Tibial nerve (tissue), 4 donors: Measurements from ENCODE around the gene SPAAR. TPM values are rescaled to one million over a fixed set of nuclear protein-coding genes. Genes with fewer than 3 reads are reported as not detected.

Source experiments
- DNase-seq, 2 donors: peaks; one replicate each; pipeline ENCODE4 v3.0.0-alpha.2; 2019; ENCODE audit warnings: low spot score in 2 of 2
- H3K27ac ChIP-seq, 4 donors: fragments of 200-600 bp; sonication (generic) in 3 of 4; one replicate each; pipeline ENCODE4 v1.5.1; 2017 to 2019; ENCODE audit warnings: mild to moderate bottlenecking in 1 of 4
- H3K27me3 ChIP-seq, 2 donors: fragments of 200-600 bp; sonication (generic) in 1 of 2; one replicate each; pipeline versions ENCODE4 v1.5.1 to v1.6.0; 2017 to 2019
- H3K36me3 ChIP-seq, 3 donors: fragments of 200-600 bp; sonication (generic); one replicate each; pipeline ENCODE4 v1.5.1; 2018 to 2019
- H3K4me1 ChIP-seq, 4 donors: fragments of 200-600 bp; sonication (generic) in 3 of 4; one replicate each; pipeline ENCODE4 v1.5.1; 2017 to 2019
- H3K4me3 ChIP-seq, 4 donors: fragments of 200-600 bp; sonication (generic) in 3 of 4; one replicate each; pipeline ENCODE4 v1.5.1; 2017 to 2019; ENCODE audit warnings: mild to moderate bottlenecking in 1 of 4, moderate library complexity in 1 of 4
- H3K9me3 ChIP-seq, 4 donors: fragments of 200-600 bp; sonication (generic) in 3 of 4; one replicate each; pipeline ENCODE4 v1.5.1; 2017 to 2019
- EP300 ChIP-seq, 2 donors: sonication (generic); formaldehyde crosslinking; IDR thresholded peaks; one replicate each; pipeline ENCODE4 v1.6.1; 2017; ENCODE audit warnings: antibody characterized with exemption in 2 of 2, mild to moderate bottlenecking in 1 of 2
- POLR2A ChIP-seq, 2 donors: fragments of 450-650 bp; IDR thresholded peaks; one replicate each; pipeline ENCODE4 v1.6.1; 2017; ENCODE audit warnings: antibody characterized with exemption in 2 of 2, mild to moderate bottlenecking in 2 of 2, moderate library complexity in 2 of 2
- WGBS, 2 donors: methylation state at CpG; one replicate each; pipeline ENCODE4 v1.1.5; 2018; 5-methylcytosine and 5-hydroxymethylcytosine counted together
- total RNA-seq, 4 donors: library from RNA; depleted of rRNA; stranded (reverse); fragments of >200 nt; gene quantifications; one replicate each; pipeline ENCODE4 v1.1.0, GENCODE V29; 2016
- TF ChIP-seq, protein P1 (sequence below), 5 experiments: fragments of 200-600 bp in 3 of 5; fragments of 450-650 bp in 2 of 5; sonication (generic) in 3 of 5; IDR thresholded peaks; one replicate each; pipeline ENCODE4 v1.5.1; 2016 to 2019; ENCODE audit warnings: antibody characterized with exemption in 5 of 5, mild to moderate bottlenecking in 3 of 5, moderate library complexity in 2 of 5

The SPAAR gene
- total RNA-seq, 4 donors from 2014 or later = 5.1 to 12.2 (median 7.7) TPM

DNA sequence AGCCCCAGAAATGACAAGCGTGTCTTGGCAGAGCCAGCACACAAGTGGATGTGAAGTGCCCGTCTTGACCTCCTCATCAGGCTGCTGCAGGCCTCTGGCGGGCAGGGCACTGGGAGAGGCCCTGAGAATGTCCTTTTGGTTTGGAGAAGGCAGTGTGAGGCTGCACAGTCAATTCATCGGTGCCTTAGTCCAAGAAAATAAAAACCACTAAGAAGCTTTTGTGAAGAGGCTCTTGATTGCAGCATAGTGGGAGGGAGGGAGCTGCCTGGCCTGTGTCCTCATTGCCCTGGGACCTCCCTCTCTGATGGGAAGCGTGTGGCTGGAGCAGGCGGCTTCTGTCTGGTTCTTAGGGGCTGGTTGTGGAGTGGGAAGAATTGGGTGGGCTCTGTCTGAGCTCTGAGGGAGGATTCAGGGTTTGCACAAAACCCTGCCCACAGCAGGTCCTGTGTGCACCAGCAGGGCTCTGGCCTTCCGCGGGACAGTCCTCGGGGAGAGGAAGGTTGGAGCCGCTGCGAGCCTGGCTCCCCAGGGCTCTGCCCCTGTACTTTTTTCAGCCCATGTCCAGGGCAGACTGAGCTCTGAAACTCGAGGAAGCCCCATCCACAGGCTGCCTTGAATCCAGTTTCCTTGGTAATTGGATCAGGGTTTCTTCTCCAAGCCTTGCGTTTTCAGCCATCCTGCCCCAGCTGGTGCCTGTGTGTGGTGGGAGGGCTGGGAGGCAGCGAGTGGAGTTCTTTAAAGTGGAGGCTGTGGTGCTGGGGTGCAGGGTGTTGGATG lies 2.2 kb upstream of the SPAAR start:
- 8 to 22% methylated on average over 12 to 14 of the region's 14 CpGs for WGBS, 2 donors
- TF ChIP-seq, protein P1, sequence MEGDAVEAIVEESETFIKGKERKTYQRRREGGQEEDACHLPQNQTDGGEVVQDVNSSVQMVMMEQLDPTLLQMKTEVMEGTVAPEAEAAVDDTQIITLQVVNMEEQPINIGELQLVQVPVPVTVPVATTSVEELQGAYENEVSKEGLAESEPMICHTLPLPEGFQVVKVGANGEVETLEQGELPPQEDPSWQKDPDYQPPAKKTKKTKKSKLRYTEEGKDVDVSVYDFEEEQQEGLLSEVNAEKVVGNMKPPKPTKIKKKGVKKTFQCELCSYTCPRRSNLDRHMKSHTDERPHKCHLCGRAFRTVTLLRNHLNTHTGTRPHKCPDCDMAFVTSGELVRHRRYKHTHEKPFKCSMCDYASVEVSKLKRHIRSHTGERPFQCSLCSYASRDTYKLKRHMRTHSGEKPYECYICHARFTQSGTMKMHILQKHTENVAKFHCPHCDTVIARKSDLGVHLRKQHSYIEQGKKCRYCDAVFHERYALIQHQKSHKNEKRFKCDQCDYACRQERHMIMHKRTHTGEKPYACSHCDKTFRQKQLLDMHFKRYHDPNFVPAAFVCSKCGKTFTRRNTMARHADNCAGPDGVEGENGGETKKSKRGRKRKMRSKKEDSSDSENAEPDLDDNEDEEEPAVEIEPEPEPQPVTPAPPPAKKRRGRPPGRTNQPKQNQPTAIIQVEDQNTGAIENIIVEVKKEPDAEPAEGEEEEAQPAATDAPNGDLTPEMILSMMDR (IDR thresholded peaks at IDR 0.05) = peak in 1 of 5 experiments; percentile 20
- TF ChIP-seq EP300 (IDR thresholded peaks at IDR 0.05) (peak in 1 of 2 donors; percentile 85), POLR2A (IDR thresholded peaks at IDR 0.05) (peak in 1 of 2 donors; percentile 52)
- no peaks in the 10 kb centered on the region for H3K9me3 ChIP-seq
- H3K4me3 ChIP-seq = peak overlapping the region in 3 of 4 donors; percentile 8 to 47 (median 17)
- no peaks in the 10 kb centered on the region for H3K27me3 ChIP-seq
- DNase-seq = peak; percentile 62 to 75
- no peaks in the 10 kb centered on the region for H3K36me3 ChIP-seq
- H3K4me1 ChIP-seq = peaks cover 0 to 91% (median 69%) of the 10 kb centered on the region in 4 donors
- peak overlapping the region; percentile 92 to 97 (median 94) for H3K27ac ChIP-seq

DNA sequence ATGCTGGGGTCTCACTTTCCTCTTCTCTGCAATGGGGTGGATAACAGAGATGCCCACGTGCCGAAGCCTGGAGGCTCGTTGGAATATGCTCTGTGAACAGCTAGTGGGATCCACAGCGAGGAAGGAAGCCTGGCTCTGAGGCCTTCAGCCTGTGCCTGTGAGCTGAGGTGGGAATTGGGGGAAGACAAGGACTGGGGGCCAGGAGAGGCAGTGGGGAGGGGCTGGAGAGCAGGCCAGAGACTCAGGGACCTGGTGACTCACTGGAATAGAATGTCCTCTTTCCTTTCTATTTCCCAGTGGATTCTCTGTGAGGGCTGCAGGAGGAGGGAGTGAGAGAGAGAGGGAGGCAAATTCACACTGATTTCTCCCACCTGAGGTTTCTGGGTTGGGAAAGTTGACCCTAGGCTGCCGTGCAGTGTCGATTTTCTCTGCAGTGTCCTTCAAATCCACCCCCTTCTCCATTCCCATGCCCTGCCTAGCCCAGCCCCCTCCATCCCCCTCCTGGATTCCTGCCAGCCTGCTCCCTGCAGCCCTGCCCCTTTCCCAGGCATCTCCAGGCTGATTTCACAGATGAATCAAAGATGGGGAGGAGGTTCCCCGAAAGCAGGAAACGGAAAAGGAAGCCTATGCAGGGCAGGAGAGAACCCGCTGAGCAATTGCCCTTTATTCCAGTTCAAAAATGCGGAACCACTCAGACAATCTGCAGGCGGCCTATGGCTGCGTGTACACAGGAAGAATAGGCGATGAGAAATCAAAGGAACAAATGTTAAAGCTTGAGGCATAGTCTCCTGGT lies 1.4 kb upstream of the SPAAR start:
- Histone ChIP-seq H3K27ac (peak overlapping the region; percentile 92 to 97 (median 94)), H3K36me3 (no peaks in the 10 kb centered on the region), H3K9me3 (no peaks in the 10 kb centered on the region), H3K4me3 (peak overlapping the region; percentile 2 to 47 (median 12)), H3K27me3 (no peaks in the 10 kb centered on the region), H3K4me1 (peaks cover 0 to 94% (median 69%) of the 10 kb centered on the region in 4 donors)
- peak; percentile 75 to 82 for DNase-seq
- TF ChIP-seq POLR2A (IDR thresholded peaks at IDR 0.05) (peak in 1 of 2 donors; percentile 16), EP300 (IDR thresholded peaks at IDR 0.05) (peak; percentile 63 to 85)
- TF ChIP-seq, protein P1 (IDR thresholded peaks at IDR 0.05) = no peak
- 13 to 24% methylated on average over 13 of the region's 13 CpGs for WGBS, 2 donors

DNA sequence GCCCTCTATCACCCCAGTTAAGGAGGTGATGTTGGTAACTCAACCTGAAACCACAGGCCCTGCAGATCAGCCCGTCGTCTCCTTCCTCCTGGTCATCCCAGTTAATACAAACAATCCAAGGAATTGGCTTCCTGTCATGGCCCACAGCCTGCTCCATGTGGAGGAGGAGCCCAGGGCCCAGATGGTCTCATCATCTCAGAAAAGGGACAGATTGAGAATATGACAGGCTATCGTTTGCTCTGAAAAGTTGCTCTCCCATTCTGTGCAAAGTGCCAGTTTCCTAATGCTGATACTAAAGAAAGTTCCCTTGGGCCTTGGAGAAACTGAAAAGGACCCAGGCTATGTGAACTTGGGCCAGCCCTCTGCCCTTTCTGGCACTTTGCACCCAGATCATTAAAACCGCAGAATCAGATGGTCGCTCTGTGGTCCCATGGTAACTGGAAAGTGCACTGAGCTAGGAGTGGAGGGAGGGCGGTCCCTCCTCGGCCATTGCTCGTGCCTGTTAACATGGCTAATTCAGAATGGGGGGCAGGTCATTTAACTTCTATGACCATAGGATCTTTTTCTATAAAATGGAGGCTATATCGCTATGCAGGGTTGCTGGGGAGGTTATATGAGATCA lies 675 bp upstream of the SPAAR start:
- no peaks in the 10 kb centered on the region for H3K27me3 ChIP-seq
- H3K36me3 ChIP-seq = no peaks in the 10 kb centered on the region
- peaks cover 0 to 88% (median 67%) of the 10 kb centered on the region in 4 donors for H3K4me1 ChIP-seq
- peak overlapping the region in 1 of 4 donors; percentile 47 for H3K4me3 ChIP-seq
- TF ChIP-seq POLR2A (IDR thresholded peaks at IDR 0.05) (no peak), EP300 (IDR thresholded peaks at IDR 0.05) (no peak)
- TF ChIP-seq, protein P1 (IDR thresholded peaks at IDR 0.05) = no peak
- no peaks in the 10 kb centered on the region for H3K9me3 ChIP-seq
- WGBS, 2 donors = 51 to 56% methylated on average over 9 of the region's 9 CpGs
- peak; percentile 36 to 53 for DNase-seq
- peak overlapping the region; percentile 92 to 97 (median 94) for H3K27ac ChIP-seq

GRCh38 chr9:35909687-35910612 lies 660 bp downstream of the SPAAR start:
- DNase-seq = no peak
- Histone ChIP-seq H3K27ac (peak overlapping the region; percentile 49 to 97 (median 94)), H3K4me3 (peak overlapping the region in 1 of 4 donors; percentile 29), H3K27me3 (no peaks in the 10 kb centered on the region), H3K9me3 (no peaks in the 10 kb centered on the region), H3K4me1 (peaks cover 0 to 83% (median 56%) of the 10 kb centered on the region in 4 donors), H3K36me3 (no peaks in the 10 kb centered on the region)
- 86 to 92% methylated on average over 30 to 34 of the region's 34 CpGs for WGBS, 2 donors
- TF ChIP-seq POLR2A (IDR thresholded peaks at IDR 0.05) (peak in 1 of 2 donors; percentile 22), EP300 (IDR thresholded peaks at IDR 0.05) (peak in 1 of 2 donors; percentile 34)
- TF ChIP-seq, protein P1 (IDR thresholded peaks at IDR 0.05) = no peak
